GM12875 (cell line): ENCODE measurements around the gene SARM1.

Source experiments
- H3K4me3 ChIP-seq: one replicate; pipeline ENCODE4 v1.5.1; 2011; ENCODE audit warnings: low read depth, low read length, control low read depth
- CTCF ChIP-seq: IDR thresholded peaks from 2 replicates; pipeline ENCODE4 v1.5.1; 2011; ENCODE audit warnings: low read depth, mild to moderate bottlenecking, control low read depth, inconsistent platforms, low read length, moderate library complexity, borderline replicate concordance; ENCODE audit not compliant: insufficient read depth

SARM1 gene

GRCh38 chr17:28446716-28447395 lies 75.4 kb downstream of the SARM1 start:
- H3K4me3 ChIP-seq: no peak overlapping the region
- TF ChIP-seq CTCF: no peak

- no peak overlapping the region for H3K4me3 ChIP-seq
- TF ChIP-seq CTCF: no peak
Observed at GRCh38 chr17:28447396-28447760, 75.9 kb downstream of the SARM1 start.

- no peak for TF ChIP-seq CTCF
- no peak overlapping the region for H3K4me3 ChIP-seq
Observed at GRCh38 chr17:28449859-28450258, 78.4 kb downstream of the SARM1 start.
